Skeletal muscle tissue (tissue), 4 donors: Measurements from ENCODE around the gene CDYL. TPM values are rescaled to one million over a fixed set of nuclear protein-coding genes. Genes with fewer than 3 reads are reported as not detected.
A peak's percentile ranks its signal among the peaks of the same experiment; 100 is the strongest.

ENCODE experiments used
- H3K27ac ChIP-seq: one replicate; pipeline ENCODE4 v1.7.0; 2013; ENCODE audit warnings: mild to moderate bottlenecking, low read depth, low read length, inconsistent platforms
- H3K27me3 ChIP-seq, 3 donors: one replicate each; pipeline ENCODE4 v1.7.0; 2013; ENCODE audit warnings: low read length in 3 of 3; ENCODE audit not compliant: control insufficient read depth in 3 of 3, insufficient read depth in 3 of 3
- H3K36me3 ChIP-seq, 3 donors: one replicate each; pipeline ENCODE4 v1.7.0; 2013; ENCODE audit warnings: low read length in 3 of 3; ENCODE audit not compliant: control insufficient read depth in 3 of 3, insufficient read depth in 3 of 3
- H3K4me1 ChIP-seq, 3 donors: one replicate each; pipeline ENCODE4 v1.7.0; 2013; ENCODE audit warnings: low read length in 3 of 3, mild to moderate bottlenecking in 3 of 3; ENCODE audit not compliant: control insufficient read depth in 3 of 3, insufficient read depth in 3 of 3
- H3K4me3 ChIP-seq, 3 donors: one replicate each; pipeline ENCODE4 v1.7.0; 2013; ENCODE audit warnings: low read length in 3 of 3
- H3K9ac ChIP-seq, 3 donors: one replicate each; pipeline ENCODE4 v1.7.0; 2013; ENCODE audit warnings: low read length in 3 of 3, mild to moderate bottlenecking in 3 of 3, moderate library complexity in 2 of 3, low read depth in 1 of 3
- H3K9me3 ChIP-seq, 3 donors: one replicate each; pipeline ENCODE4 v1.7.0; 2013; ENCODE audit warnings: low read length in 3 of 3; ENCODE audit not compliant: control insufficient read depth in 3 of 3
- total RNA-seq: library from RNA; depleted of rRNA; stranded (reverse); fragments of >200 nt; gene quantifications from one replicate; pipeline ENCODE4 v1.2.3, GENCODE V29; 2014
- donor health status: Osteomylitis.

Gene CDYL
- total RNA-seq, 1 donor from 2014 or later = 33.9 TPM

GRCh38 chr6:4973982-4974745 lies 198.0 kb downstream of the CDYL start:
- peak overlapping the region; percentile 24 to 54 (median 41) for H3K4me3 ChIP-seq
- peaks cover 23 to 38% (median 25%) of the 10 kb centered on the region in 3 donors for H3K4me1 ChIP-seq
- H3K36me3 ChIP-seq = no peaks in the 10 kb centered on the region
- peaks cover 0 to 3% (median under 1%) of the 10 kb centered on the region in 3 donors for H3K9me3 ChIP-seq
- no peaks in the 10 kb centered on the region for H3K27me3 ChIP-seq
- peak overlapping the region; percentile 24 to 75 (median 66) for H3K9ac ChIP-seq
- peak overlapping the region; percentile 74 for H3K27ac ChIP-seq

GRCh38 chr6:4974962-4975361 lies 198.8 kb downstream of the CDYL start:
- Histone ChIP-seq H3K9me3 (peaks cover 0 to 4% (median 3%) of the 10 kb centered on the region in 3 donors), H3K27ac (peak overlapping the region; percentile 74), H3K9ac (peak overlapping the region in 1 of 3 donors; percentile 54), H3K4me1 (peaks cover 20 to 30% (median 20%) of the 10 kb centered on the region in 3 donors), H3K36me3 (no peaks in the 10 kb centered on the region), H3K27me3 (no peaks in the 10 kb centered on the region), H3K4me3 (no peak overlapping the region)

GRCh38 chr6:4975506-4975905 lies 199.3 kb downstream of the CDYL start:
- no peaks in the 10 kb centered on the region for H3K36me3 ChIP-seq
- H3K4me3 ChIP-seq = no peak overlapping the region
- H3K9me3 ChIP-seq = peaks cover 0 to 4% (median 3%) of the 10 kb centered on the region in 3 donors
- no peak overlapping the region for H3K27ac ChIP-seq
- H3K9ac ChIP-seq = no peak overlapping the region
- no peaks in the 10 kb centered on the region for H3K27me3 ChIP-seq
- peaks cover 17 to 24% (median 20%) of the 10 kb centered on the region in 3 donors for H3K4me1 ChIP-seq

GRCh38 chr6:4977468-4977867 lies 201.3 kb downstream of the CDYL start:
- H3K4me1 ChIP-seq = peaks cover 12 to 18% (median 16%) of the 10 kb centered on the region in 3 donors
- H3K36me3 ChIP-seq = no peaks in the 10 kb centered on the region
- H3K9ac ChIP-seq = no peak overlapping the region
- H3K27me3 ChIP-seq = no peaks in the 10 kb centered on the region
- H3K27ac ChIP-seq = no peak overlapping the region
- no peak overlapping the region for H3K4me3 ChIP-seq
- peaks cover 0 to 4% (median 3%) of the 10 kb centered on the region in 3 donors for H3K9me3 ChIP-seq

- no peaks in the 10 kb centered on the region for H3K36me3 ChIP-seq
- no peak overlapping the region for H3K9ac ChIP-seq
- peaks cover 4 to 6% (median 4%) of the 10 kb centered on the region in 3 donors for H3K4me1 ChIP-seq
- H3K4me3 ChIP-seq = no peak overlapping the region
- H3K27ac ChIP-seq = no peak overlapping the region
- H3K9me3 ChIP-seq = peaks cover 0 to 4% (median 3%) of the 10 kb centered on the region in 3 donors
- no peaks in the 10 kb centered on the region for H3K27me3 ChIP-seq
These were observed 203.2 kb downstream of the CDYL start for GRCh38 chr6:4979426-4979825.

GRCh38 chr6:4981761-4982160 lies 205.6 kb downstream of the CDYL start:
- Histone ChIP-seq H3K9me3 (peaks cover 0 to 4% (median 3%) of the 10 kb centered on the region in 3 donors), H3K27me3 (no peaks in the 10 kb centered on the region), H3K4me3 (no peak overlapping the region), H3K36me3 (no peaks in the 10 kb centered on the region), H3K27ac (no peak overlapping the region), H3K4me1 (no peaks in the 10 kb centered on the region), H3K9ac (no peak overlapping the region)

GRCh38 chr6:4983322-4983721 lies 207.1 kb downstream of the CDYL start:
- Histone ChIP-seq H3K9ac (no peak overlapping the region), H3K36me3 (no peaks in the 10 kb centered on the region), H3K9me3 (peaks cover 0 to 4% (median 3%) of the 10 kb centered on the region in 3 donors), H3K4me3 (no peak overlapping the region), H3K27me3 (no peaks in the 10 kb centered on the region), H3K27ac (no peak overlapping the region), H3K4me1 (no peaks in the 10 kb centered on the region)

GRCh38 chr6:4986999-4987398 lies 210.8 kb downstream of the CDYL start:
- Histone ChIP-seq H3K4me1 (no peaks in the 10 kb centered on the region), H3K9ac (no peak overlapping the region), H3K36me3 (no peaks in the 10 kb centered on the region), H3K27ac (no peak overlapping the region), H3K9me3 (no peaks in the 10 kb centered on the region), H3K27me3 (no peaks in the 10 kb centered on the region), H3K4me3 (no peak overlapping the region)

- no peaks in the 10 kb centered on the region for H3K9me3 ChIP-seq
- H3K36me3 ChIP-seq = no peaks in the 10 kb centered on the region
- no peaks in the 10 kb centered on the region for H3K27me3 ChIP-seq
- H3K9ac ChIP-seq = no peak overlapping the region
- no peak overlapping the region for H3K27ac ChIP-seq
- H3K4me3 ChIP-seq = no peak overlapping the region
- no peaks in the 10 kb centered on the region for H3K4me1 ChIP-seq
These were observed 211.2 kb downstream of the CDYL start for GRCh38 chr6:4987432-4987831.

- no peaks in the 10 kb centered on the region for H3K27me3 ChIP-seq
- H3K36me3 ChIP-seq = peaks cover 6 to 25% (median 20%) of the 10 kb centered on the region in 3 donors
- H3K27ac ChIP-seq = no peak overlapping the region
- no peaks in the 10 kb centered on the region for H3K4me1 ChIP-seq
- no peak overlapping the region for H3K9ac ChIP-seq
- no peaks in the 10 kb centered on the region for H3K9me3 ChIP-seq
- H3K4me3 ChIP-seq = no peak overlapping the region
These were observed 218.5 kb downstream of the CDYL start for GRCh38 chr6:4994741-4995140.
